ENCODE results near the gene ZFYVE26. TPM values are rescaled to one million over a fixed set of nuclear protein-coding genes. Genes with fewer than 3 reads are reported as not detected.
"Not testable (repeated sequence)": the region's sequence is repeated elsewhere in the genome, so short reads cannot be mapped to it uniquely, and the experiment has no call there.

Gene ZFYVE26
- polyA plus RNA-seq, 3 donors, result 1.0 to 17.6 (median 2.3) TPM

DNA sequence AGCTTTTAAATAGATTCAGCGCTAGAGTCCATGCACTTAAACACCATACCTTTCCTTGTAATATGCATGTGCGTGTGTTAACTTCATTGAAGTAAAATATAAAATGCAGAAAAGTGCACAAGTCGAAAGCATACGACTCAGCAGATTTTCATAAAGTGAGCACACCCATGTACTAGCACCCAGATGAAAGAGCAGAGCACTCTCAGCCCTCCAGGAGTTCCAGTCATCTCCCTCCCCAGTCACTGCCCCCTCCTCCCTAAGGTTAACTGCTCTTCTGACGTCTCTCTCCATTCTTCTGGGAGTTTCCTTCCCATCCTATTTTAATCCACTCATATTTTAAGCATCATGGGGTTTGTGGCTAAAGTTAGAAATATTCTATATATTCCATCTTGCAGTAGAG lies 94.5 kb downstream of the ZFYVE26 start:
- Histone ChIP-seq H3K36me3 (replicated peaks in 1 of 2; ENCODE audit: control insufficient read depth in 1 of 2, insufficient read depth in 2 of 2, low read length in 2 of 2) (no peaks in the 10 kb centered on the region), H3K4me1 (ENCODE audit: control insufficient read depth in 1 of 2, insufficient read depth in 2 of 2, low read length in 2 of 2) (peaks cover 4 to 5% of the 10 kb centered on the region in 2 donors), H3K4me2 (replicated peaks; ENCODE audit: extremely low read depth, low read length, poor library complexity, severe bottlenecking) (no peak overlapping the region), H3K27ac (ENCODE audit: low read depth in 1 of 2, low read length in 2 of 2) (no peak overlapping the region), H3K9ac (ENCODE audit: insufficient read depth, low read length, poor library complexity, severe bottlenecking) (no peak overlapping the region), H2AFZ (ENCODE audit: insufficient read depth, low read depth, low read length, poor library complexity, severe bottlenecking) (no peak overlapping the region), H3K4me3 (replicated peaks in 1 of 3; ENCODE audit: low read depth in 2 of 3, low read length in 3 of 3) (no peak overlapping the region), H3K9me3 (replicated peaks in 1 of 2; ENCODE audit: control insufficient read depth in 1 of 2, insufficient read depth in 1 of 2, low read length in 2 of 2) (peaks cover 0 to 3% of the 10 kb centered on the region in 2 donors), H3K27me3 (ENCODE audit: control insufficient read depth in 2 of 2, insufficient read depth in 2 of 2, low read length in 2 of 2) (peaks cover 10 to 18% of the 10 kb centered on the region in 2 donors), H4K20me1 (ENCODE audit: insufficient read depth, low read length) (no peaks in the 10 kb centered on the region), H3K79me2 (ENCODE audit: insufficient read depth, low read length) (no peaks in the 10 kb centered on the region)
- Mint-ChIP-seq H3K27ac (no peak overlapping the region), H3K4me1 (peaks cover 10% of the 10 kb centered on the region), H3K36me3 (no peaks in the 10 kb centered on the region), H3K4me3 (no peak overlapping the region), H3K27me3 (ENCODE audit: low read depth in 3 of 3) (peaks cover 12 to 31% (median 14%) of the 10 kb centered on the region in 3 donors), H3K9me3 (peaks cover 0 to 15% (median 3%) of the 10 kb centered on the region in 7 donors)
- TF ChIP-seq, protein P1, sequence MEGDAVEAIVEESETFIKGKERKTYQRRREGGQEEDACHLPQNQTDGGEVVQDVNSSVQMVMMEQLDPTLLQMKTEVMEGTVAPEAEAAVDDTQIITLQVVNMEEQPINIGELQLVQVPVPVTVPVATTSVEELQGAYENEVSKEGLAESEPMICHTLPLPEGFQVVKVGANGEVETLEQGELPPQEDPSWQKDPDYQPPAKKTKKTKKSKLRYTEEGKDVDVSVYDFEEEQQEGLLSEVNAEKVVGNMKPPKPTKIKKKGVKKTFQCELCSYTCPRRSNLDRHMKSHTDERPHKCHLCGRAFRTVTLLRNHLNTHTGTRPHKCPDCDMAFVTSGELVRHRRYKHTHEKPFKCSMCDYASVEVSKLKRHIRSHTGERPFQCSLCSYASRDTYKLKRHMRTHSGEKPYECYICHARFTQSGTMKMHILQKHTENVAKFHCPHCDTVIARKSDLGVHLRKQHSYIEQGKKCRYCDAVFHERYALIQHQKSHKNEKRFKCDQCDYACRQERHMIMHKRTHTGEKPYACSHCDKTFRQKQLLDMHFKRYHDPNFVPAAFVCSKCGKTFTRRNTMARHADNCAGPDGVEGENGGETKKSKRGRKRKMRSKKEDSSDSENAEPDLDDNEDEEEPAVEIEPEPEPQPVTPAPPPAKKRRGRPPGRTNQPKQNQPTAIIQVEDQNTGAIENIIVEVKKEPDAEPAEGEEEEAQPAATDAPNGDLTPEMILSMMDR (IDR thresholded peaks at IDR 0.05), result no peak
- no peak for DNase-seq
- intact Hi-C loops (cut with micrococcal nuclease), result no loop called here
- WGBS (ENCODE audit: insufficient coverage), result no CpG with 5 or more reads among the region's 5 CpGs

DNA sequence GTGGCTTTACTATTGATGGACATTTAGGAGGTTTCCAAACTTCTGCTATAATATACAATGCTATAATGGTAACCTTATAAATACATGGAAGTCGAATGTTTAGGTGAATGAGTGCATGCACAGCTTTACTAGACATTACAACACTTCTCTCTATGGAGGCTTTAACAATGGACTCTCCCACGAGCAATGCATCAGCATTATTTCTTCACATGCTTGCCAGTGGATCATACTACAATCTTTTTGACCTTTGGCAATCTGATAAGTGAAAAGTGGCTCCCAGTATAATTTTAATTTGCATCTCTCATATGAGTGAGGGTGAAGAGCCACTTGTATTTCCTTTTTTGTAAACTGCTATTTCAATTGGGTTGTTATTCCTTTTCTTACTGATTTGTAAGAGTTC lies 96.5 kb downstream of the ZFYVE26 start:
- H3K27me3 Mint-ChIP-seq (ENCODE audit: low read depth in 3 of 3), result peaks cover 12 to 28% (median 12%) of the 10 kb centered on the region in 3 donors
- no peaks in the 10 kb centered on the region for H3K79me2 ChIP-seq (ENCODE audit: insufficient read depth, low read length)
- peaks cover 0 to 3% of the 10 kb centered on the region in 2 donors for H3K9me3 ChIP-seq (replicated peaks in 1 of 2; ENCODE audit: control insufficient read depth in 1 of 2, insufficient read depth in 1 of 2, low read length in 2 of 2)
- no peak overlapping the region for H3K4me2 ChIP-seq (replicated peaks; ENCODE audit: extremely low read depth, low read length, poor library complexity, severe bottlenecking)
- H3K4me1 Mint-ChIP-seq, result peaks cover 10% of the 10 kb centered on the region
- H3K9ac ChIP-seq (ENCODE audit: insufficient read depth, low read length, poor library complexity, severe bottlenecking), result no peak overlapping the region
- peaks cover 0 to 13% (median 3%) of the 10 kb centered on the region in 7 donors for H3K9me3 Mint-ChIP-seq
- WGBS (ENCODE audit: insufficient coverage), result no CpG with 5 or more reads among the region's 2 CpGs
- no peak overlapping the region for H3K27ac Mint-ChIP-seq
- peaks cover 10 to 18% of the 10 kb centered on the region in 2 donors for H3K27me3 ChIP-seq (ENCODE audit: control insufficient read depth in 2 of 2, insufficient read depth in 2 of 2, low read length in 2 of 2)
- H4K20me1 ChIP-seq (ENCODE audit: insufficient read depth, low read length), result no peaks in the 10 kb centered on the region
- H3K36me3 Mint-ChIP-seq, result no peaks in the 10 kb centered on the region
- no peak for DNase-seq
- no peak overlapping the region for H2AFZ ChIP-seq (ENCODE audit: insufficient read depth, low read depth, low read length, poor library complexity, severe bottlenecking)
- no peak overlapping the region for H3K27ac ChIP-seq (ENCODE audit: low read depth in 1 of 2, low read length in 2 of 2)
- TF ChIP-seq, protein P1 (IDR thresholded peaks at IDR 0.05), result no peak
- no peak overlapping the region for H3K4me3 Mint-ChIP-seq
- intact Hi-C loops (cut with micrococcal nuclease), result no loop called here
- H3K36me3 ChIP-seq (replicated peaks in 1 of 2; ENCODE audit: control insufficient read depth in 1 of 2, insufficient read depth in 2 of 2, low read length in 2 of 2), result no peaks in the 10 kb centered on the region
- H3K4me3 ChIP-seq (replicated peaks in 1 of 3; ENCODE audit: low read depth in 2 of 3, low read length in 3 of 3), result no peak overlapping the region
- H3K4me1 ChIP-seq (ENCODE audit: control insufficient read depth in 1 of 2, insufficient read depth in 2 of 2, low read length in 2 of 2), result peaks cover 4 to 5% of the 10 kb centered on the region in 2 donors

DNA sequence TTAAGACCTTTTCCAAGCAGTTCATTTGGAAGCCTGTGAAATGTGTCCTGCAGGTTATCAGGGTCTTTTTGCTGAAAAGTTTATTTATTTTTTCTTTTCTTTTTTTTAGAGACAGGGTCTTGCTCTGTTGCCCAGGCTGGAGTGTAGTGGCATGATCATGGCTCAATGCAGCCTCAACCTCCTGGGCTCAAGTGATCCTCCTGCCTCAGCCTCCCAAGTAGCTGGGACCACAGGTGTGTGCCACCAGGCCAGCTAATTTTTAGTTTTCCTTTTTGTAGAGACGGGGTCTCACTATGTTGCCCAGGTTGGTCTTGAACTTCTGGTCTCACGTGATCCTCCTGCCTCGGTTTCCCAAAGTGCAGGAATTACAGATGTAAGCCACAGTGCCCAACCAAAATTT lies 97.0 kb downstream of the ZFYVE26 start:
- H3K36me3 Mint-ChIP-seq; H3K27ac Mint-ChIP-seq; DNase-seq; H3K36me3 ChIP-seq (replicated peaks in 1 of 2; ENCODE audit: control insufficient read depth in 1 of 2, insufficient read depth in 2 of 2, low read length in 2 of 2); H2AFZ ChIP-seq (ENCODE audit: insufficient read depth, low read depth, low read length, poor library complexity, severe bottlenecking); intact Hi-C loops (cut with micrococcal nuclease); H3K4me3 Mint-ChIP-seq; H3K4me3 ChIP-seq (replicated peaks in 1 of 3; ENCODE audit: low read depth in 2 of 3, low read length in 3 of 3); H3K9ac ChIP-seq (ENCODE audit: insufficient read depth, low read length, poor library complexity, severe bottlenecking); H3K4me1 ChIP-seq (ENCODE audit: control insufficient read depth in 1 of 2, insufficient read depth in 2 of 2, low read length in 2 of 2); H3K9me3 ChIP-seq (replicated peaks in 1 of 2; ENCODE audit: control insufficient read depth in 1 of 2, insufficient read depth in 1 of 2, low read length in 2 of 2); H4K20me1 ChIP-seq (ENCODE audit: insufficient read depth, low read length); H3K4me2 ChIP-seq (replicated peaks; ENCODE audit: extremely low read depth, low read length, poor library complexity, severe bottlenecking); H3K79me2 ChIP-seq (ENCODE audit: insufficient read depth, low read length); H3K27ac ChIP-seq (ENCODE audit: low read depth in 1 of 2, low read length in 2 of 2): not testable (repeated sequence)
- peaks cover 8 to 18% of the 10 kb centered on the region in 2 donors for H3K27me3 ChIP-seq (ENCODE audit: control insufficient read depth in 2 of 2, insufficient read depth in 2 of 2, low read length in 2 of 2)
- peaks cover 10 to 28% (median 12%) of the 10 kb centered on the region in 3 donors for H3K27me3 Mint-ChIP-seq (ENCODE audit: low read depth in 3 of 3)
- H3K4me1 Mint-ChIP-seq, result peaks cover 10% of the 10 kb centered on the region
- 100% methylated on average over 1 of the region's 3 CpGs for WGBS (ENCODE audit: insufficient coverage)
- peaks cover 0 to 12% (median 3%) of the 10 kb centered on the region in 7 donors for H3K9me3 Mint-ChIP-seq

Data from CD14-positive monocyte (primary cell).